Activated CD8-positive, alpha-beta T cell treated with anti-CD3 and anti-CD28 coated beads for 36 hours (primary cell): ENCODE data around the gene PPM1B. TPM values are rescaled to one million over a fixed set of nuclear protein-coding genes. Genes with fewer than 3 reads are reported as not detected.
"Not testable (repeated sequence)": the region's sequence is repeated elsewhere in the genome, so short reads cannot be mapped to it uniquely, and the experiment has no call there.

Source experiments
- ATAC-seq: fragments of 200-7000 bp; cut with Tn5 transposase; one replicate; pipeline ENCODE4 v1.10.0; 2021; ENCODE audit warnings: mild to moderate bottlenecking, moderate library complexity
- CTCF ChIA-PET: fragments of 350-600 bp; sonication (Branson Sonifier 250); formaldehyde crosslinking; loops from one replicate; lab custom pipeline; 2021; ENCODE audit warnings: antibody characterized with exemption; lab: Charles Lee
- POLR2A ChIA-PET: fragments of 350-600 bp; sonication (Branson Sonifier 250); formaldehyde crosslinking; loops from one replicate; lab custom pipeline; 2021; ENCODE audit warnings: antibody characterized with exemption; lab: Charles Lee
- DNase-seq: peaks from one replicate; pipeline ENCODE4 v3.0.0-alpha.2; 2020
- H3K27ac Mint-ChIP-seq: one replicate; pipeline ENCODE4 v1.8.0; 2021; ENCODE audit warnings: mild to moderate bottlenecking, mixed read lengths
- H3K27me3 Mint-ChIP-seq: one replicate; pipeline ENCODE4 v1.8.0; 2021; ENCODE audit warnings: mixed read lengths
- H3K36me3 Mint-ChIP-seq: one replicate; pipeline ENCODE4 v1.8.0; 2021; ENCODE audit warnings: low read depth, mixed read lengths
- H3K4me1 Mint-ChIP-seq: one replicate; pipeline ENCODE4 v1.8.0; 2021; ENCODE audit warnings: low read depth, mixed read lengths
- H3K4me3 Mint-ChIP-seq: one replicate; pipeline ENCODE4 v1.8.0; 2021; ENCODE audit warnings: mild to moderate bottlenecking, moderate library complexity, mixed read lengths
- H3K9me3 Mint-ChIP-seq: one replicate; pipeline ENCODE4 v1.8.0; 2021; ENCODE audit warnings: mixed read lengths
- CTCF ChIP-seq: fragments of 200-600 bp; IDR thresholded peaks from one replicate; pipeline ENCODE4 v1.8.0; 2022; ENCODE audit warnings: antibody characterized with exemption, mild to moderate bottlenecking
- intact Hi-C: fragments of 100-400 bp; cut with micrococcal nuclease; formaldehyde crosslinking; loops from one replicate; pipeline ENCODE4 v1.10.0; 2022
- total RNA-seq, 2 experiments: library from RNA; stranded (reverse); gene quantifications; one replicate each; pipeline ENCODE4 v1.2.3, GENCODE V29; 2021

PPM1B gene
- total RNA-seq, 2 experiments from 2014 or later = 37.1 to 40.7 TPM

DNA sequence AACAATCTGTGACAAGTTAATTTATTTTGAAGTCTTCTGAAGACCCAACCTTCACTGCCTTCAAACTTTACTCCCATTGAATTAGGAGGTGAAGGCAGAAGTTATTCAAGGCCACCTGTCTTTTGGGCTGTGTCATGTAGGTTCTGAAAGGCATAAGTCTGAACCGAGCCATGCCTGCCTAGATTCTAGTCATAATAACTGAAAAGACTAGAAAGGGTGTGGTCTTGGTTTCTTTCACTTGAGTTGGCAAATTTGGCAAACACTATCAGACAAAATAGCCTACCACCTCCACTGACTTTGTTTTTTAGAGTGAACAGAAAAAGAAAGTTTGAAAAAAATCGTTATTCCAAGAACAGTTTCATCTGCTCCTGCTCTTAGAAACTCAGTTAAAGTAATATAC lies 38.4 kb downstream of the PPM1B start:
- no peak for TF ChIP-seq CTCF
- POLR2A ChIA-PET = no interaction called here
- CTCF ChIA-PET = no interaction called here
- DNase-seq (no peak), ATAC-seq (no peak)
- peaks cover 29% of the 10 kb centered on the region for H3K4me1 Mint-ChIP-seq
- H3K36me3 Mint-ChIP-seq = peaks cover 38% of the 10 kb centered on the region
- no peak overlapping the region for H3K4me3 Mint-ChIP-seq
- H3K9me3 Mint-ChIP-seq = peaks cover 5% of the 10 kb centered on the region
- H3K27me3 Mint-ChIP-seq = no peaks in the 10 kb centered on the region
- intact Hi-C loops = no loop called here
- no peak overlapping the region for H3K27ac Mint-ChIP-seq

- CTCF ChIA-PET, intact Hi-C loops, ATAC-seq, H3K9me3 Mint-ChIP-seq, H3K27ac Mint-ChIP-seq, DNase-seq, POLR2A ChIA-PET, H3K4me3 Mint-ChIP-seq, H3K27me3 Mint-ChIP-seq: not testable (repeated sequence)
- Mint-ChIP-seq H3K36me3 (peaks cover 42% of the 10 kb centered on the region), H3K4me1 (peaks cover 34% of the 10 kb centered on the region)
These were observed 39.0 kb downstream of the PPM1B start for GRCh38 chr2:44207648-44208047.

DNA sequence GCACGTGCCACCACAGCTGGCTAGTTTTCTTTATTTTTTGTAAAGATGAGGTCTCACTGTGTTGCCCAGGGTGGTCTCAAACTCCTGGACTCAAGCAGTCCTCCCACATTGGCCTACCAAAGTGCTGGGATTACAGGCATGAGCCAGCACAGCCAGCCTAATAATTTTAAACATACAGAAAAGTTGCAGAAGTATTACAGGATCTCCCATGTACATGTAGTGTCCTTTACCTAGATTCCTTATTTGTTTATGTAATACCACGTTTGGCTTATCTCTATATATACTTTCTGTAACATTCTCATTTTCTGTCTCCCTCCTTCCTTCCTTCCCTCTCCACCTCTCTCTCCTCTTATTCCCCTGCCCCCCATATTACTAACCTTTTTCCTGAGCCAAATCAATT lies 41.7 kb downstream of the PPM1B start:
- POLR2A ChIA-PET = no interaction called here
- H3K27ac Mint-ChIP-seq = no peak overlapping the region

DNA sequence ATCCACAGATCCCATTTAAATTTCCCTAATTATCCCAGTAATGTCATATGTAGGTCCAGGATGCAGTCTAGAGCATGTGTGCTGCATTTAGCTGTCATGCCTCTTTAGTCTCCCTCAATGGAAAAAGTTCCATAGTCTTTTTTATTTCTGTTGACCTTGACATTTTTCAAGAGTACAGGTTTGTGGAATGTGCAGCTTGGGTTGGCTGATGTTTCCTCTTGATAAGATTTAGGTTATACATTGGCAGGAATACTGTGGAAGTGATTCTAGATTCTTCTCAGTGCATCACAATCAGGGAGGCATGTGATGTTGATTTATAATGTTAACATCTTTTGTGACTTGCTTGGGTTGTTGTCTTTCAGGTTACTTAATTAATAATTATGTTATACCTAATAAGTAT lies 42.5 kb downstream of the PPM1B start:
- no peak overlapping the region for H3K27ac Mint-ChIP-seq
- DNase-seq (no peak), ATAC-seq (no peak)
- no peaks in the 10 kb centered on the region for H3K27me3 Mint-ChIP-seq
- ChIA-PET CTCF (no interaction called here), POLR2A (no interaction called here)
- no peak overlapping the region for H3K4me3 Mint-ChIP-seq
- TF ChIP-seq CTCF = no peak
- intact Hi-C loops = no loop called here
- H3K4me1 Mint-ChIP-seq = peaks cover 28% of the 10 kb centered on the region
- no peaks in the 10 kb centered on the region for H3K9me3 Mint-ChIP-seq
- H3K36me3 Mint-ChIP-seq = peaks cover 28% of the 10 kb centered on the region

More for the DNA sequence above, 41.7 kb downstream of the PPM1B start:
- peaks cover 28% of the 10 kb centered on the region for H3K36me3 Mint-ChIP-seq
- ATAC-seq = no peak
- CTCF ChIA-PET = no interaction called here
- H3K27me3 Mint-ChIP-seq = no peaks in the 10 kb centered on the region
- intact Hi-C loops = no loop called here
- DNase-seq = no peak
- peaks cover 27% of the 10 kb centered on the region for H3K4me1 Mint-ChIP-seq
- H3K4me3 Mint-ChIP-seq = no peak overlapping the region
- TF ChIP-seq CTCF = no peak
- H3K9me3 Mint-ChIP-seq = no peaks in the 10 kb centered on the region

DNA sequence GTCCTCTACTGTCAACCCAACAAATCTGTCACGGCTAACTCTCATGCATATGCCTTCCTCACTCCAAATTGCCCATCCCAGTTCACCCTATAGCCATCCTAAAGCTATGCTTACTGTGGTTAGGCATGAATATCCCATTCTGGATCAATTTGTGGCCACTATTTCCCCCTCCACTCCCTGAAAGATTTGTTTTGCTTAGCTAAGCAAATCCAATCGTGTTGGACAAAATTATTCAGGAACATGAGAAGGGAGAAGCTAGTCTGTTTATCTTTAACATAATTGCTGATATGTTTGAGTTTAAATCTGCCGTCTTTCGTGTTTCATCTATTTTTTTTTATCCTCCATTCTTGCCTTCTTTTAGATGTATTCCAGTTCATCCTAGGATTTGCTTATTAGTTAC lies 43.6 kb downstream of the PPM1B start:
- H3K9me3 Mint-ChIP-seq = no peaks in the 10 kb centered on the region
- H3K27ac Mint-ChIP-seq = no peak overlapping the region
- ChIA-PET CTCF (interaction anchor here (1.8 kb wide), 1 partner anchor 168 kb away, joined by 7 read pairs; no protein-coding TSS in a partner anchor), POLR2A (interaction anchor here (1.7 kb wide), 1 partner anchor 9 kb away, joined by 3 read pairs; no protein-coding TSS in a partner anchor)
- ATAC-seq = no peak
- H3K36me3 Mint-ChIP-seq = peaks cover 33% of the 10 kb centered on the region
- no peaks in the 10 kb centered on the region for H3K27me3 Mint-ChIP-seq
- peaks cover 27% of the 10 kb centered on the region for H3K4me1 Mint-ChIP-seq
- no peak for DNase-seq
- intact Hi-C loops = no loop called here
- TF ChIP-seq CTCF = no peak
- H3K4me3 Mint-ChIP-seq = no peak overlapping the region

- peaks cover 26% of the 10 kb centered on the region for H3K36me3 Mint-ChIP-seq
- no peak overlapping the region for H3K4me3 Mint-ChIP-seq
- peaks cover 29% of the 10 kb centered on the region for H3K4me1 Mint-ChIP-seq
- ChIA-PET POLR2A (no interaction called here), CTCF (no interaction called here)
- ATAC-seq = no peak
- H3K27ac Mint-ChIP-seq = no peak overlapping the region
- no peaks in the 10 kb centered on the region for H3K27me3 Mint-ChIP-seq
- H3K9me3 Mint-ChIP-seq = no peaks in the 10 kb centered on the region
- TF ChIP-seq CTCF = no peak
- DNase-seq = no peak
- intact Hi-C loops = no loop called here
These were observed 47.2 kb downstream of the PPM1B start for GRCh38 chr2:44215827-44216226.
